ACC112 (cell line): ENCODE results near the gene PLA2G2F.

Experiments
- H2AFZ ChIP-seq: fragments of 200-600 bp; sonication (generic); one replicate; pipeline ENCODE4 v1.6.0; 2017; ENCODE audit warnings: antibody characterized with exemption, low read length; ENCODE audit not compliant: unreplicated experiment
- H3K27ac ChIP-seq: fragments of 200-600 bp; sonication (generic); 2 replicates; pipeline ENCODE4 v1.5.1; 2014; ENCODE audit warnings: low read depth, mild to moderate bottlenecking, antibody characterized with exemption, low read length, moderate library complexity
- H3K27me3 ChIP-seq: fragments of 200-600 bp; sonication (generic); 2 replicates; pipeline ENCODE4 v1.6.1; 2014; ENCODE audit warnings: mild to moderate bottlenecking, antibody characterized with exemption, low read length, moderate library complexity, mixed read lengths; ENCODE audit not compliant: insufficient read depth
- H3K36me3 ChIP-seq: fragments of 200-600 bp; sonication (generic); 2 replicates; pipeline ENCODE4 v1.6.1; 2016; ENCODE audit warnings: mild to moderate bottlenecking, antibody characterized with exemption, low read length, moderate library complexity, mixed read lengths; ENCODE audit not compliant: insufficient read depth
- H3K4me1 ChIP-seq: fragments of 200-600 bp; sonication (generic); one replicate; pipeline ENCODE4 v1.6.1; 2016; ENCODE audit warnings: low read length, mixed read lengths; ENCODE audit not compliant: insufficient read depth, unreplicated experiment, control insufficient read depth
- H3K4me3 ChIP-seq: fragments of 200-600 bp; sonication (generic); 2 replicates; pipeline ENCODE4 v1.5.1; 2014; ENCODE audit warnings: mild to moderate bottlenecking, low read depth, low read length
- H3K79me2 ChIP-seq: fragments of 200-600 bp; sonication (generic); one replicate; pipeline ENCODE4 v1.6.0; 2016; ENCODE audit warnings: low read length; ENCODE audit not compliant: control insufficient read depth, unreplicated experiment, insufficient read depth

The PLA2G2F gene

DNA sequence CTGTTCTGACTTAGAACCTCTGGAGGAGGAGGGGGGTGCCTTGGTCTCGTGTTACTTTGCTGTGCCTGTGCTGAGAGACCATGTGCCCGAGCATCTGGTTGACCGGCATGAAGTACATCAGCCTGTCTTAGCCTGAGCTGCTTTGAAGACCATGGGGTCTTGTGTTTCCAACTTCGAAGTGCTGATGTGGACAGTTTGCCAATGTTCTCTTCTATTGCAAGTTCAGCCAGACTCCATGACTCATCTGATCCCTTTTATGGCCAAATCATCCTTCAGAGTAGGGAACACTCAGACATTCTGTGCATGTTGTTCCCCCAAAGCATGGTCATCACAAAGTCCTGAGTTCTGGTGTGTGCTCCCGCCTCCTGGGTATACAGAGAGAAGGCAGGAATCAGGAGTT, 53.2 kb downstream of the PLA2G2F start:
- H3K36me3 ChIP-seq: no peaks in the 10 kb centered on the region
- no peak overlapping the region for H2AFZ ChIP-seq
- no peaks in the 10 kb centered on the region for H3K79me2 ChIP-seq
- H3K4me1 ChIP-seq: no peaks in the 10 kb centered on the region
- no peak overlapping the region for H3K27ac ChIP-seq
- peaks cover 83% of the 10 kb centered on the region for H3K27me3 ChIP-seq
- no peak overlapping the region for H3K4me3 ChIP-seq

DNA sequence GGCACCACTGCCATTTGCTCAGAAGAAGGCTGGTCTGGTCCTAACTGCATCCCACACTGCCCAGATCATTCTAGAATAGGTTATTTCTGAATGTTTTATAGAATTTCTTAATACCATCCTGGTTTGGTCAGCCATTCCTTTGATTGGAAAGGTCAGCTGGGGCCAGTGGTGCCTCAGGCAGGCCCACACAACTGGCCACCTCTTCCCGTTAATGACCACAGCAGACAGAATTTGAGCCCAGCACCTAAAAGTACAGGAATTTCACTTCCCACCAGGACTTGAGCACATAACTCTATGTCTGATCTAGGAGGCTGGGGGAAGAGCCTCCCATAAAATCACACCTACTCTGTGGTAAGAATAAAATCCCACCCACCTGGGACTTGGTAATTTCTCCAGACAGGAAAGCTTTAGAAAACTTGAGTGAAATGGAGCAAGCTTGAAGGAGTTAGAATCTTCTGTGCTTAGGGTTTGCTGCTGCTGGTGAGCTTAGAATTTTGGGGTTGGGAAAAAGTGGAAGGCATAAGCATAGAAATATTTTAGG, 53.8 kb downstream of the PLA2G2F start:
- Histone ChIP-seq H3K4me1 (no peaks in the 10 kb centered on the region), H2AFZ (no peak overlapping the region), H3K27me3 (peaks cover 79% of the 10 kb centered on the region), H3K4me3 (no peak overlapping the region), H3K27ac (no peak overlapping the region), H3K79me2 (no peaks in the 10 kb centered on the region), H3K36me3 (no peaks in the 10 kb centered on the region)

DNA sequence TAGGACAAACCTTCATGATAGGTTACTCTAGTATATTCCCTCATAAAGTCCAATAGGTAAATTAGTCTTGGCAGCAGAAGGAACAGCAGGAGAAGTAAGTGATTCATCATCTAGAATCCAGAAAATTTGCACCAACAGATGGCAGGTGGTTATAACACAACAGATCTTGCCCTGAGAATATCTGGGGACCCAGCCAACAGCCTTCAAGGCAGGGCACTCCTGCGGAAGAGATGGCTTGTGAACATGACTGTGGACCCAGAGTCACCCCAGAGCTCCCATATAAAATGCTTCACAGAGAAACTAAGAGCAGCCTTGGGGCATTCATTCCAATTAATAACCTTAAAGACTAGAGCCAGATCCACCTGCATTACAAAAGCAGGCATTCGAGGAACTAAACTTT, 55.1 kb downstream of the PLA2G2F start:
- Histone ChIP-seq H3K27me3 (peaks cover 79% of the 10 kb centered on the region), H3K79me2 (no peaks in the 10 kb centered on the region), H3K27ac (no peak overlapping the region), H2AFZ (no peak overlapping the region), H3K36me3 (no peaks in the 10 kb centered on the region), H3K4me1 (no peaks in the 10 kb centered on the region), H3K4me3 (no peak overlapping the region)

DNA sequence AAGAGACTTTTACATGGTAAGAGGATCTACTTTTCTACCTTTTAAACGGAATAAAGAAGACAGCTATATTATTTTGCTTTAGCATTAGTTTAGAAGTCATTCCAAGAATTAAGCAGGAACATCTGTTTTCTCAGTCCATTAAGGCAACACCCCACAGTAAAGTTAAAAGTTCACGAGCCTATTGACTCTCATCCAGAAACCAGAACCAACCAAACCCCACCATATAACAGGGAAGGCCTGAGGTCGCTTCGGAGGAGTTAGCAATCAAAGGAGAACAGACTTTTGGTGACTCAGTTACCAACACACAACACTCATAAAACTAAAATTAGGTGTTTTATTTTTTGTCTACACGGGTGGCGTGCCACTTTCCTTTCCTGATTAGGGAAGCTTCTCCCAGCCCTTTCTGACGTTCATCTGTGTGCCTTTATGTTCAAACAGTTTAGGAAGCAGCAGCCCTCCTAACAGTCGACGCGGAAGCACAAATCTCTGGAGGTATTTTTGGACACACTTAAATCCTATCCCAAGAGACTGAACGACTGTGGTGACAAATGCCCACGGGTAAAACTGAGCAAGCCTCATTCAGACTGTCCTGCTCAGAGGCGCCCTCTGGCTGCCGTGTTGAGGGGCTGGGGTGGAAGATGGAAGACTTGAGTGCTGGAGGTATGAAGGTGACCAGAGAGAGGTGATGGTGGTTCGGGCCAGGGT, 55.8 kb downstream of the PLA2G2F start:
- Histone ChIP-seq H3K27me3 (peaks cover 79% of the 10 kb centered on the region), H3K79me2 (no peaks in the 10 kb centered on the region), H3K27ac (no peak overlapping the region), H2AFZ (no peak overlapping the region), H3K4me1 (no peaks in the 10 kb centered on the region), H3K36me3 (no peaks in the 10 kb centered on the region), H3K4me3 (no peak overlapping the region)

DNA sequence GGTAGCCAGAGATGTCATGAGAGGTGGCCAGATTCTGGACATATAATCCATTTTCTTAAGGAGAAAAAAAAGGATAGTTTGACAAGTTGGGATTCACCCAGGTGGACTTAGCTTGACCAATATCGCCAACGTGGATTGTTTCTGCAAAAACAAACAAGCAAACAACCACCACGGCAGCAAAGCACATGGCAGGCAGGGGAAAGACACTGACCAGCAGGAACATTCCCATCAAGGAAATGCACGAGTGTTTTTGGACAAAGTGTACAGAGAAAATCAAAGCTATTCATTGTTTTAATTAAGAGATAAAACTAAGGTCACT, 56.3 kb downstream of the PLA2G2F start:
- Histone ChIP-seq H3K4me1 (no peaks in the 10 kb centered on the region), H3K36me3 (no peaks in the 10 kb centered on the region), H3K4me3 (no peak overlapping the region), H3K79me2 (no peaks in the 10 kb centered on the region), H3K27ac (no peak overlapping the region), H3K27me3 (peaks cover 79% of the 10 kb centered on the region), H2AFZ (no peak overlapping the region)

DNA sequence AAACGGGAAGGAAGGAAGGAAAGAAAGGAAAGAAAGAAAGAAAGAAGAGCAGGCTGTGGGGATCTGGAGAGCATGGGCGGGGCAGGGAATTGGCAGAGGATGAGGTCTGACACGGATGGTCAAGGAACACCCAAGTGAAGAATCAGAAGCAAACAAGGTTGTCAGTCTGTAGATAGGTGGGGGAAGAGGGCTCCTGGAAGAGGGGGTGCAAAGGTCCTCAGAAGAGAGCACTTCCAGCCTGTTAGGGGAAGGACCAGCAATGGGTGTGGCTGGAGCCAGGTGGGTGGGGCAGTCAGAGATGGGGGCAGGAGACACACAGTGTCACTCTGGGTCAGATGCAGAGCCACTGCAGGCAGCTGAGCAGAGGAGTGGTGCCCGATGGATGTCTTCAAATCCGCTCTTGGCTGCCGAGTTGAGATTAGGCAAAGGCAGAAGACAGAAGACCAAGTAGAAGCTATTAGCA, 58.2 kb downstream of the PLA2G2F start:
- no peak overlapping the region for H2AFZ ChIP-seq
- no peaks in the 10 kb centered on the region for H3K79me2 ChIP-seq
- no peak overlapping the region for H3K27ac ChIP-seq
- H3K36me3 ChIP-seq: no peaks in the 10 kb centered on the region
- H3K4me3 ChIP-seq: no peak overlapping the region
- peaks cover 79% of the 10 kb centered on the region for H3K27me3 ChIP-seq
- H3K4me1 ChIP-seq: no peaks in the 10 kb centered on the region

DNA sequence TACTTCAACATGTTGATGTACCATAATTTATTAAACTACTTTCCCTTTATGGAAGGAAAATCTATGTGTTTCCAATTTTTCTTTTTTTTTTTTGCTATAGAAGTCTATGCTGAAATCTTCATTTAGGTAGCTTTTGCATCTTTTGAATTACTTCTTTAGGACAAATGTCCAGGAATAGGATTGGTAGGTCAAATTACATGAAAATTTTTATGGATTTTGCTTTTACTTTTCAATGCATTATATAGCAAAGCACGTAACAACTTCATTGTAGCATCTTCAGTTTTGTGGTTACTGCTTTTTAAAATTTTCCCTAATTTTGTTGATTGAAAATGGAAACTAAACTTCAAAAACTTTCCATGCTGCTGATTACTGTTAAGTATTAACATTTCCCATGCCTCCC, 59.2 kb downstream of the PLA2G2F start:
- Histone ChIP-seq H3K27ac (no peak overlapping the region), H3K36me3 (no peaks in the 10 kb centered on the region), H3K79me2 (no peaks in the 10 kb centered on the region), H3K4me3 (no peak overlapping the region), H3K4me1 (no peaks in the 10 kb centered on the region), H3K27me3 (peaks cover 79% of the 10 kb centered on the region), H2AFZ (no peak overlapping the region)

DNA sequence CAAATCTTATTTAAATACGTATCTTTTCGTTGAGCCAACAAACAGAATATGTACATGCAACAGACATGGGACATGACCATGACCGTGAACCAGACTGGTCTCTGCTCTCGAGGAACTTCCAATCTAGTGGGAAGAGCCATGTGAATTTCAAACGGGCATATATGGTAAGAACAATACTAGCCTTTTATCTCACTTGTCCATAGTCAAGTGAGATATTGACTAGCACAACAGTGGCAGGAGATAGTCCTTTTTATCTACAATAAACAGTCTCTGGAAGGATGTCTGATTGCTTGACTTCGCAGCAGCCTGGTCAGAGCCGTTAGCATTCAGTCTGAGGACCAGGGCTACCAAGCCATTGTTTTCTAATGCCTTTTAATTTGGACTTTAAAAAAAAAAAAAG, 59.8 kb downstream of the PLA2G2F start:
- Histone ChIP-seq H3K4me1 (no peaks in the 10 kb centered on the region), H3K36me3 (no peaks in the 10 kb centered on the region), H3K4me3 (no peak overlapping the region), H3K79me2 (no peaks in the 10 kb centered on the region), H2AFZ (no peak overlapping the region), H3K27ac (no peak overlapping the region), H3K27me3 (peaks cover 79% of the 10 kb centered on the region)

DNA sequence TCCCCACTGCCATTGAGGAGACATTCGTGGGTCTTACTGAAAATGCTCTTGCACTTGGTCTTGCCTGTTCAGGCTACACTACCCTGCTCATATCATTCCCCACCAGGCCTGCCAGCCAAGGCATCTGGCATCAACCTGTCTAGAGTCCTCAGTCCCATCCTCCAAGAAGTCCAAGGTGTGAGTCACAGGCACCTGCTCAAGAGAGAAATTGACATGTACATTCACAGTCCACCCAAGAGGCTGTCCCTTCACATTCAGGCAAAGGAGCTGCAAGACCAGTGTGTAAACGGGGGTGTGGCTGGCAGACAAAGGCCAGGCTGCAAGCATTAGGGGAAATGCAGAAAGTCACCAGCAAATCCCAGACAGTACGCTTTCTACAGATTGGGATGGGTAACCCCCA, 60.3 kb downstream of the PLA2G2F start:
- no peak overlapping the region for H3K27ac ChIP-seq
- H3K36me3 ChIP-seq: no peaks in the 10 kb centered on the region
- H2AFZ ChIP-seq: no peak overlapping the region
- H3K27me3 ChIP-seq: peaks cover 75% of the 10 kb centered on the region
- no peaks in the 10 kb centered on the region for H3K79me2 ChIP-seq
- H3K4me3 ChIP-seq: no peak overlapping the region
- no peaks in the 10 kb centered on the region for H3K4me1 ChIP-seq

DNA sequence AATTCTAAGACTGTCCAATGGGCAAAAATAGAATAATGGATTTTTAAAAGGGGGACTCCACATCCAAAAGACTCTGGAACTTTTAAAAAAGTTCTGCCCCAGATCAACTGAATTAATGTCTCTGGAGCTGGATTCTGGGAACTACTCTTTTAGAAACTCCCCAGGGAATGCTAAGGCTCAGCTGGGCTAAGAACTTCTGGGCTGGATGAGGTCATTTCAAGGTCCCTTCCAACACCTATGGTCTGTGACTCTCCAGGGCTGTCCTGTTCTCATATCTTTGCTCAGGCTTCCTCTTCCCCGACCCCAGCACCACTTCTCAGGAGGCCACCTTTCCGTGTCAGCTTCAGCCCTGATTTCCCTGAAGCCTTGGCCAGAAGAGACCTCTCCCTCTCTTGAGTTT, 60.7 kb downstream of the PLA2G2F start:
- Histone ChIP-seq H3K4me1 (no peaks in the 10 kb centered on the region), H3K36me3 (no peaks in the 10 kb centered on the region), H3K79me2 (no peaks in the 10 kb centered on the region), H3K27ac (no peak overlapping the region), H2AFZ (no peak overlapping the region), H3K27me3 (peaks cover 71% of the 10 kb centered on the region), H3K4me3 (no peak overlapping the region)
